Measurements from ENCODE around the gene ACTN3.
"Not testable (repeated sequence)": the region's sequence is repeated elsewhere in the genome, so short reads cannot be mapped to it uniquely, and the experiment has no call there.

The ACTN3 gene

DNA sequence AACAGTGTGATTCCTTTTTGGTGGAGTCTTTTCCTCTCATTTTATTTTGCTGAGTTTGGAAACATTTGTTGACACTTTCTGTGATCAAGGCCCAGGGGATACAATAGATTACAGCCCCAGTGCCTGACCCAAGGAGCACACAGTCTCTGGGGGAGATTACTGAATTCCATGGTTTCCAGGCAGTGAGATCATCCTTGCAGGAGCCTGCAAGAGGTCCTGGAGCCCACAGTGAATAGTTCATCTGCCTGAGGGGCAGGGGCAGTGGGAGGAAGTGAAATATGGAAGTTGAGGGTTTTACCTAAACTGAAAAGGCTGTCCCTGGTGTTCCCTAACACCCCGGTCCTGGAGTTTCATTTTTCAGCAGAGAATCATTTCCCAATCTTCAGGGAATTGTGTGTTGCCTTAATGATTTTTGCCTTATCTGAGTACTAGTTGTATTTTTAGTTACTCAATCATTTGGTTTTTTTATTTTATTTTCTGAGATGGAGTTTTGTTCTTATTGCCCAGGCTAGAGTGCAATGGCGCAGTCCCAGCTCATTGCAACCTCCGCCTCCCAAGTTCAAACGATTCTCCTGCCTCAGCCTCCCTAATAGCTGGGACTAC is 54.0 kb downstream of the ACTN3 start:
- no peak for DNase-seq (ENCODE audit: low read depth)

DNA sequence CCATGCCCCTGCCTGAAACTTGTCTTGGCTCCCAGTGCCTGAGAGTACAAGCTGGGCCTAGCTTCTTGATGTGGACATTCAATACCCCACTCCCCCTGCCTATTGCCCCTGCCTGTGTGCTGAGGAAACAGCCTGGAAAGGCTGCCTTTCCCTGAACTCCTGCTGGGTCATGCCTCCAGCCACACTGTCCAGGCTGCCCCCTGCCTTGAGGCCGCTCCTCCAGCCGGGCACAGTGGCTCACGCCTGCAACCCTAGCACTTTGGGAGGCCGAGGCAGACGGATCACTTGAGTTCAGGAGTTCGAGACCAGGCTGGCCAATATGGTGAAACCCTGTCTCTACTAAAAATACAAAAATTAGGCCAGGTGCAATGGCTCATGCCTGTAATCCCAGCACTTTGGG is 56.4 kb downstream of the ACTN3 start:
- DNase-seq (ENCODE audit: low read depth) = no peak

DNA sequence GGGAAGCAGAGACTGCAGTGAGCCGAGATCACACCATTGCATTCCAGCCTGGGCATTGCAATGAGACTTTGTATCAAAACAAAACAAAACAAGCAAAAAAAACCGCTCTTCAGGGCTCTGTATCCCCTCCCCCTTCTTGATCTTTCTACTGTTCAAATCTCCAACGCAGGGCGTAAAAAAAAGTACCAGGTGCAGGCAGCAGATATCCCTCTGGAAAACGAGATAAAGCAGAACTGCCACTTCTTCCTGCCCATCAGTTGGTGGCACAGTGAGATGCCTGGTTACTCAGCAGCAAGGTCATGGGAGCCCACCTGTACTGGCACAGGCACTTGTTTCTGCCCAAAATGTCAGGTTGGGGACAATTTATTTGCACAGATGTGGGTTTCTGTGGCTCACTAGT is 57.5 kb downstream of the ACTN3 start:
- DNase-seq (ENCODE audit: low read depth) = no peak

DNA sequence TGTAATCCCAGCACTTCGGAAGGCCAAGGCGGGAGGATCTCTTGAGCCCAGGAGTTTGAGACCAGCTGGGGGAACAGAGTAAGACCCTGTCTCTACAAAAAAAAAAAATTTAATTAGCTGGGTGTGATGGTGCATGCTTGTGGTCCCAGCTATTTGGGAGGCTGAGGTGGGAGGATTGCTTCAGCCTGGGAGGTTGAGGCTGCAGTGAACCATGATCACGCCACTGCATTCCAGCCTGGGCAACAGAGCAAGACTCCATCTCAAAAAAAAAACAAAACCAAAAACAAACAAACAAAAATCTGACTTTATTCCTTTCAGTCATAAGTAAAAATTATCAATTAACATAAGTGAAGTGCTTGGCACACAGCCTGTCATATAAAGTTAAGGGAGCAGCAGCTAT is 59.9 kb downstream of the ACTN3 start:
- DNase-seq (ENCODE audit: low read depth) = not testable (repeated sequence)

DNA sequence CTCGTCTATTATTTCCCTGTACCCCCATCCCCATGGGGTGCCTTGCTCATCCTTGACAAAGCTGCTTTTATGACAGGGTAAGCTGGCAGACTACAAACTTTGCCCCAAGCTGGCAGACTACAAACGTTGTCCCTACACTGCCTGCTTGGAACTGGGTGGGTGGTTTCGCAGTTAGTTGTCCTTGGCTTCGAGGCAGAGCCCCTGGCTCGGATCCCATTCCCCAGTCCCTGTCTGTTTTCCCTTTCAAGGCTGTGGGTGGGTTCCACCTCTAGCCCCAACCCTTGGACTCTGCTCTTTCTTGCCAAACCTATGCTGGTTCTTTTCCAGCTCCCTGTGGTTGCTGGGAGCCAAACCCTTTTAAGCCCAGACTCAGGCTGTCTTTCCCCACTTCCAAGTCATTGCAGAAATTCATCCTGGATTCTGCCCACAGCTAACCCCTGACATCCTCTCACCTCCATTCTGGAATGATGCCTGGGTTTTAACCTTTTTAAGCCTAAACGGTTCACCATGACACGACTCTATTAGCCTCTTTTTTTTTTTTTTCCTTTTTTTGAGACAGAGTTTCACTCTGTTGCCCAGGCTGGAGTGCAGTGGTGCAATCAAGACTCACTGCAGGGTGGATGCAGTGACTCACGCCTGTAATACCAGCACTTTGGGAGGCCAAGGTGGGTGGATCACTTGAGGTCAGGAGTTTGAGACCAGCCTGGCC is 60.6 kb downstream of the ACTN3 start:
- DNase-seq (ENCODE audit: low read depth) = no peak

DNA sequence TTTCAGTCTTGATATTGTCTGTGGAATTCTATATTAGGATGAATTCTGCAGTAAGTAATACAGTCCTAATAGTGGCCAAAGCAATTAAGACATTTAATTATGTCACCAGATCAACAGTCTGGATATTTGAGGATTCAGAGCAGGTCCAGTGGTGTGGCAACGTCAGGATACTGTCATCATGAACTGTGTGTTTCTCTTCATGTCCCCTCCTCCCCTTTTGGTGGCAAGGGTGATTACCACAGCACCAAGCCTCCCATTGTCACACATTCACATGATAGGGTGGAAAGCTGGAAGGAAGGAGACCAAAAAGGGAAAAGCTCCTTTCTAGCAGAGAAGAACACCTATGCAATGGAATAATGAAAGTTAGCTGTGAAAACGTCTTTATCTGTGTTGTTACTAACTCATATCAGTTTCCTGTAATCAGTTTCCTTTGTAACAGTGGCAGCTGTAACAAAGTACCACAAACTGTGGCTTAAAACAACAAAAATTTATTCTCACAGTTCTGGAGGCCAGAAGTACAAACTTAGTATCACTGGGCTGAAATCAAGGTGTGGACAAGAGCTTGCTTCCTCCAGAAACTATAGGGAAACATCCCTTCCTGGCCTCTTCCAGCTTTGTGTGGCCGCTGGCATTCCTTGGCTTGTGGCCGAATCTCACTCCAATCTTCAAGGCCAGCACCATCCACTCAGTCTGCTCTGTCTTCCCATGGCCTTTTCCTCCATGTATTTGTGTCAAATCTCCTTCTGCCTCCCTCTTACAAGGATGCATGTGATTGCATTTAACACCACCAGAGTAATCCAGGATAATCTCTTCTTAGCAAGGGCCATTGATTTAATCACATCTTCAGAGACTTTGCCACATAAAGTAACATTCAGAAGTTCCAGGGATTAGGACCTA is 63.3 kb downstream of the ACTN3 start:
- no peak for DNase-seq (ENCODE audit: low read depth)

DNA sequence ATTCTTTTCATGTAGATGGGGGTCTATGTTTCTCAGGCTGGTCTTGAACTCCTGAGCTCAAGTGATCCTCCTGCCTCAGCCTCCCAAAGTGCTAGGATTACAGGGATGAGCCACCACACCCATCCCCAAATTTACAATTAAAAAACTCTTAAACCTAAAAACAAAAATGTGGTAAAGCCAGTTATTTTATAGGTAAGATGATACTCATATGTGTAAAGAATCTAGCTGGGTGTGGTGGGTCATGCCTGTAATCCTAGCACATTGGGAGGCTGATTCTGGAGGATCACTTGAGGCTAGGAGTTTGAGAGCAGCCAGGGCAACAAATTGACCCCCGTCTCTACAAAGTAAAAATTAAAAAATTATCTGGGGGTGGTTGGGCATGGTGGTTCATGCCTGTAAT is 65.8 kb downstream of the ACTN3 start:
- DNase-seq (ENCODE audit: low read depth) = no peak

Measured in activated gamma-delta T cell treated with anti-CD3 and anti-CD28 coated beads, Interleukin-2, amount 50 U/mL, for 16 hours (primary cell).